GM23338 (cell line): ENCODE data around the gene TUBGCP2. TPM values are rescaled to one million over a fixed set of nuclear protein-coding genes. Genes with fewer than 3 reads are reported as not detected.

Experiments
- ATAC-seq: fragments of 200-7000 bp; cut with Tn5 transposase; 3 replicates; pipeline ENCODE4 v1.9.1; 2020
- DNase-seq: peaks from one replicate; pipeline ENCODE4 v3.0.0-alpha.2; 2015; ENCODE audit warnings: low spot score
- H2AFZ ChIP-seq: fragments of 200-600 bp; sonication (generic); 2 replicates; pipeline ENCODE4 v1.8.0; 2016; ENCODE audit warnings: antibody characterized with exemption, mild to moderate bottlenecking, moderate library complexity
- H3F3A ChIP-seq: fragments of 200-600 bp; sonication (generic); replicated peaks from 2 replicates; pipeline ENCODE4 v1.8.0; 2017; ENCODE audit warnings: antibody characterized with exemption, mixed run types, low read depth
- H3K27ac ChIP-seq: fragments of 200-600 bp; sonication (generic); 2 replicates; pipeline ENCODE4 v1.6.1; 2016; ENCODE audit warnings: low read depth
- H3K27me3 ChIP-seq: fragments of 200-600 bp; sonication (generic); 2 replicates; pipeline ENCODE4 v1.8.0; 2016; ENCODE audit warnings: mild to moderate bottlenecking, mixed run types, moderate library complexity; ENCODE audit not compliant: insufficient read depth
- H3K36me3 ChIP-seq: fragments of 200-600 bp; sonication (generic); 2 replicates; pipeline ENCODE4 v1.8.0; 2016; ENCODE audit warnings: mild to moderate bottlenecking; ENCODE audit not compliant: insufficient read depth
- H3K4me1 ChIP-seq: fragments of 200-600 bp; sonication (generic); 2 replicates; pipeline ENCODE4 v1.8.0; 2016; ENCODE audit warnings: mild to moderate bottlenecking, moderate library complexity; ENCODE audit not compliant: insufficient read depth
- H3K4me2 ChIP-seq: fragments of 200-600 bp; sonication (generic); 2 replicates; pipeline ENCODE4 v1.7.1; 2017; ENCODE audit warnings: mixed run types
- H3K4me3 ChIP-seq: fragments of 200-600 bp; sonication (generic); 2 replicates; pipeline ENCODE4 v1.6.1; 2016; ENCODE audit warnings: mixed run types
- H3K79me2 ChIP-seq: fragments of 200-600 bp; sonication (generic); replicated peaks from 2 replicates; pipeline ENCODE4 v1.8.0; 2017; ENCODE audit warnings: mild to moderate bottlenecking; ENCODE audit not compliant: insufficient read depth
- H3K9me2 ChIP-seq: fragments of 200-600 bp; sonication (generic); 2 replicates; pipeline ENCODE4 v1.8.0; 2017; ENCODE audit not compliant: insufficient read depth
- H4K20me1 ChIP-seq: fragments of 200-600 bp; sonication (generic); replicated peaks from 2 replicates; pipeline ENCODE4 v1.8.0; 2017; ENCODE audit warnings: mild to moderate bottlenecking; ENCODE audit not compliant: insufficient read depth
- H3K27ac Mint-ChIP-seq: 2 replicates; pipeline ENCODE4 v1.8.0; 2020; ENCODE audit warnings: inconsistent platforms, mild to moderate bottlenecking, moderate library complexity, mixed read lengths
- H3K27me3 Mint-ChIP-seq: 3 replicates; pipeline ENCODE4 v1.8.0; 2022; ENCODE audit warnings: low read depth, mild to moderate bottlenecking, moderate library complexity, mixed read lengths, inconsistent platforms; ENCODE audit not compliant: insufficient read depth, poor library complexity
- H3K36me3 Mint-ChIP-seq: 3 replicates; pipeline ENCODE4 v1.8.0; 2021; ENCODE audit warnings: low read depth, mild to moderate bottlenecking, inconsistent platforms, moderate library complexity, mixed read lengths
- H3K4me1 Mint-ChIP-seq: 3 replicates; pipeline ENCODE4 v1.8.0; 2020; ENCODE audit warnings: mild to moderate bottlenecking, inconsistent platforms, mixed read lengths
- H3K4me3 Mint-ChIP-seq: 3 replicates; pipeline ENCODE4 v1.8.0; 2021; ENCODE audit warnings: moderate library complexity, mild to moderate bottlenecking, inconsistent platforms, mixed read lengths
- H3K9me3 Mint-ChIP-seq: 3 replicates; pipeline ENCODE4 v1.8.0; 2020; ENCODE audit warnings: moderate library complexity, mild to moderate bottlenecking, inconsistent platforms, mixed read lengths
- CREB1 ChIP-seq: fragments of 250-450 bp; sonication (Bioruptor Pico); IDR thresholded peaks from 2 replicates; pipeline ENCODE4 v1.5.0; 2020; ENCODE audit warnings: low read depth, mild to moderate bottlenecking, moderate library complexity
- CTCF ChIP-seq, 2 experiments: fragments of 200-600 bp in 1 of 2; sonication (generic) in 1 of 2; conservative IDR thresholded peaks; 2 replicates each; pipeline versions ENCODE4 v1.5.1 to v1.6.1; 2016 to 2017; ENCODE audit warnings: antibody characterized with exemption in 2 of 2, low read depth in 2 of 2, mild to moderate bottlenecking in 2 of 2, moderate library complexity in 1 of 2
- ETS1 ChIP-seq: IDR thresholded peaks from 2 replicates; pipeline ENCODE4 v1.6.1; 2016; ENCODE audit warnings: antibody characterized with exemption
- EZH2 ChIP-seq: fragments of 200-600 bp; sonication (generic); IDR thresholded peaks from one replicate; pipeline ENCODE4 v1.8.0; 2017; ENCODE audit warnings: antibody characterized with exemption, mild to moderate bottlenecking, low read depth; ENCODE audit not compliant: unreplicated experiment
- EZH2phosphoT487 ChIP-seq: fragments of 200-600 bp; sonication (generic); IDR thresholded peaks from one replicate; pipeline ENCODE4 v1.8.1; 2018; ENCODE audit warnings: antibody characterized with exemption; ENCODE audit not compliant: unreplicated experiment
- NANOG ChIP-seq: IDR thresholded peaks from 2 replicates; pipeline ENCODE4 v1.6.1; 2016; ENCODE audit warnings: antibody characterized with exemption, borderline replicate concordance
- POLR2AphosphoS5 ChIP-seq: IDR thresholded peaks from 2 replicates; pipeline ENCODE4 v1.6.1; 2016; ENCODE audit warnings: antibody characterized with exemption, low read depth
- ZNF114 ChIP-seq: fragments of 250-450 bp; sonication (Bioruptor Pico); IDR thresholded peaks from 2 replicates; pipeline ENCODE4 v1.5.0; 2020; ENCODE audit warnings: mild to moderate bottlenecking, moderate library complexity
- ZNF331 ChIP-seq: fragments of 250-450 bp; sonication (Bioruptor Pico); IDR thresholded peaks from 2 replicates; pipeline ENCODE4 v1.5.0; 2020; ENCODE audit warnings: low read depth, mild to moderate bottlenecking, moderate library complexity
- ZNF462 ChIP-seq: fragments of 250-450 bp; sonication (Bioruptor Pico); IDR thresholded peaks from 2 replicates; pipeline ENCODE4 v1.5.0; 2020; ENCODE audit warnings: mild to moderate bottlenecking, moderate library complexity
- polyA plus RNA-seq: library from polyadenylated mRNA; unstranded; fragments of >200 nt; fragmentation: Nextera tagmentation; extraction: Ambion mirVana; gene quantifications from 2 replicates; pipeline ENCODE4 v1.2.1, GENCODE V29; 2016
- total RNA-seq: library from RNA; depleted of rRNA; stranded (reverse); fragments of >200 nt; shearing (Covaris generic); gene quantifications from 2 replicates; pipeline ENCODE4 v1.2.3, GENCODE V29; 2014

The TUBGCP2 gene
- total and polyA plus RNA-seq, 2 experiments from 2014 or later, result 59.6 to 67.7 TPM

- no peak for TF ChIP-seq CTCF (conservative IDR thresholded peaks at IDR 0.05; ENCODE audit: low read depth in 2 of 2)
- TF ChIP-seq ZNF331 (CRISPR knock-in tag), result no peak
- TF ChIP-seq EZH2phosphoT487, result no peak
- TF ChIP-seq ZNF114 (CRISPR knock-in tag), result no peak
Observed at GRCh38 chr10:133316266-133316665, 7.6 kb upstream of the TUBGCP2 start (continued).

GRCh38 chr10:133315847-133316246, 7.2 kb upstream of the TUBGCP2 start:
- Histone ChIP-seq H3K79me2 (no peaks in the 10 kb centered on the region), H3F3A (peaks cover 6% of the 10 kb centered on the region; the same call in 1 of the 2 replicates), H3K4me1 (no peaks in the 10 kb centered on the region), H3K36me3 (peaks cover 3% of the 10 kb centered on the region; the same call in 1 of the 2 replicates), H3K4me3 (no peak overlapping the region), H4K20me1 (no peaks in the 10 kb centered on the region), H2AFZ (no peak overlapping the region), H3K4me2 (no peak overlapping the region), H3K9me2 (no peaks in the 10 kb centered on the region), H3K27ac (no peak overlapping the region), H3K27me3 (peaks cover 3% of the 10 kb centered on the region; the same call in 1 of the 2 replicates)
- ATAC-seq (no peak), DNase-seq (no peak)
- no peak overlapping the region for H3K27ac Mint-ChIP-seq
- H3K36me3 Mint-ChIP-seq, result peaks cover 11% of the 10 kb centered on the region
- no peak overlapping the region for H3K4me3 Mint-ChIP-seq
- H3K9me3 Mint-ChIP-seq, result peaks cover 4% of the 10 kb centered on the region; the same call in 2 of the 3 replicates
- no peaks in the 10 kb centered on the region for H3K4me1 Mint-ChIP-seq
- H3K27me3 Mint-ChIP-seq, result peaks cover 24% of the 10 kb centered on the region
- TF ChIP-seq ZNF114 (CRISPR knock-in tag) (no peak), ETS1 (no peak), CREB1 (CRISPR knock-in tag) (no peak), POLR2AphosphoS5 (no peak), EZH2 (no peak), NANOG (no peak), EZH2phosphoT487 (no peak), CTCF (conservative IDR thresholded peaks at IDR 0.05; ENCODE audit: low read depth in 2 of 2) (no peak), ZNF462 (CRISPR knock-in tag) (no peak)
